RWPE2 (cell line): Measurements from ENCODE around the gene RHOBTB3.

Source experiments
- ATAC-seq: fragments of 200-7000 bp; cut with Tn5 transposase; 3 replicates; pipeline ENCODE4 v1.9.1; 2021; ENCODE audit warnings: low read depth
- DNase-seq: peaks from one replicate; pipeline ENCODE4 v3.0.0-alpha.2; 2020; ENCODE audit warnings: low spot score
- H3K27ac ChIP-seq: fragments of 450-650 bp; 2 replicates; pipeline ENCODE4 v1.5.1; 2017; ENCODE audit warnings: mild to moderate bottlenecking; ENCODE audit not compliant: poor library complexity, severe bottlenecking
- H3K27me3 ChIP-seq: fragments of 250-450 bp; sonication (Bioruptor Pico); 2 replicates; pipeline ENCODE4 v1.5.1; 2021; ENCODE audit warnings: mild to moderate bottlenecking, moderate library complexity; ENCODE audit not compliant: insufficient read depth, poor library complexity, severe bottlenecking
- H3K36me3 ChIP-seq: fragments of 250-450 bp; sonication (Bioruptor Pico); 2 replicates; pipeline ENCODE4 v1.5.1; 2020; ENCODE audit warnings: low read depth, mild to moderate bottlenecking, moderate library complexity
- H3K4me1 ChIP-seq: fragments of 250-450 bp; sonication (Bioruptor Pico); 2 replicates; pipeline ENCODE4 v1.5.1; 2021; ENCODE audit warnings: mild to moderate bottlenecking, moderate library complexity; ENCODE audit not compliant: insufficient read depth, poor library complexity, severe bottlenecking
- H3K4me3 ChIP-seq: fragments of 250-450 bp; sonication (Bioruptor Pico); 2 replicates; pipeline ENCODE4 v1.5.1; 2021; ENCODE audit warnings: mild to moderate bottlenecking, moderate library complexity; ENCODE audit not compliant: severe bottlenecking
- H3K9me3 ChIP-seq: fragments of 250-450 bp; sonication (Bioruptor Pico); 2 replicates; pipeline ENCODE4 v1.5.1; 2021; ENCODE audit warnings: mild to moderate bottlenecking, moderate library complexity; ENCODE audit not compliant: severe bottlenecking
- TF ChIP-seq, protein P1 (sequence below): fragments of 450-650 bp; IDR thresholded peaks from one replicate; pipeline ENCODE4 v1.5.1; 2017; ENCODE audit warnings: mild to moderate bottlenecking, moderate library complexity; ENCODE audit not compliant: poor library complexity, severe bottlenecking

The RHOBTB3 gene

DNA sequence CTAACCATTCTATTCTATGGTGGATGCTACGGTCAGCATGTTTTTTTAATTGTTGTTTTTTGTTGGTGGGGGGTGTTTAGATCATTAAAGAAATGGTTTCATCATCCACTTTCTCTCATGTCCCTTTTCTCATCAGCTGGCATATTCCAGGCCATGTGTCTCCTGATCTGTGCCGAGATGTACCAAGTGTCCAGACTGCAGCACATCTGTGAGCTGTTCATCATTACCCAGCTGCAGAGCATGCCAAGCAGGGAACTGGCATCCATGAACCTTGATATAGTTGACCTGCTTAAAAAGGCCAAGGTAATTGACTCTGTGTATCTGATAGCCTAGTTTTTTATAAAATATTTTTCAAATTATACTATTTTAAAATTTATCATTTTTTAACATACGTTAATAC is 52.5 kb downstream of the RHOBTB3 start:
- no peaks in the 10 kb centered on the region for H3K4me1 ChIP-seq
- no peaks in the 10 kb centered on the region for H3K36me3 ChIP-seq
- ATAC-seq, result no peak
- no peaks in the 10 kb centered on the region for H3K27me3 ChIP-seq
- no peak for DNase-seq
- H3K9me3 ChIP-seq, result no peaks in the 10 kb centered on the region
- H3K4me3 ChIP-seq, result no peak overlapping the region
- H3K27ac ChIP-seq, result no peak overlapping the region
- TF ChIP-seq, protein P1, sequence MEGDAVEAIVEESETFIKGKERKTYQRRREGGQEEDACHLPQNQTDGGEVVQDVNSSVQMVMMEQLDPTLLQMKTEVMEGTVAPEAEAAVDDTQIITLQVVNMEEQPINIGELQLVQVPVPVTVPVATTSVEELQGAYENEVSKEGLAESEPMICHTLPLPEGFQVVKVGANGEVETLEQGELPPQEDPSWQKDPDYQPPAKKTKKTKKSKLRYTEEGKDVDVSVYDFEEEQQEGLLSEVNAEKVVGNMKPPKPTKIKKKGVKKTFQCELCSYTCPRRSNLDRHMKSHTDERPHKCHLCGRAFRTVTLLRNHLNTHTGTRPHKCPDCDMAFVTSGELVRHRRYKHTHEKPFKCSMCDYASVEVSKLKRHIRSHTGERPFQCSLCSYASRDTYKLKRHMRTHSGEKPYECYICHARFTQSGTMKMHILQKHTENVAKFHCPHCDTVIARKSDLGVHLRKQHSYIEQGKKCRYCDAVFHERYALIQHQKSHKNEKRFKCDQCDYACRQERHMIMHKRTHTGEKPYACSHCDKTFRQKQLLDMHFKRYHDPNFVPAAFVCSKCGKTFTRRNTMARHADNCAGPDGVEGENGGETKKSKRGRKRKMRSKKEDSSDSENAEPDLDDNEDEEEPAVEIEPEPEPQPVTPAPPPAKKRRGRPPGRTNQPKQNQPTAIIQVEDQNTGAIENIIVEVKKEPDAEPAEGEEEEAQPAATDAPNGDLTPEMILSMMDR, result no peak

DNA sequence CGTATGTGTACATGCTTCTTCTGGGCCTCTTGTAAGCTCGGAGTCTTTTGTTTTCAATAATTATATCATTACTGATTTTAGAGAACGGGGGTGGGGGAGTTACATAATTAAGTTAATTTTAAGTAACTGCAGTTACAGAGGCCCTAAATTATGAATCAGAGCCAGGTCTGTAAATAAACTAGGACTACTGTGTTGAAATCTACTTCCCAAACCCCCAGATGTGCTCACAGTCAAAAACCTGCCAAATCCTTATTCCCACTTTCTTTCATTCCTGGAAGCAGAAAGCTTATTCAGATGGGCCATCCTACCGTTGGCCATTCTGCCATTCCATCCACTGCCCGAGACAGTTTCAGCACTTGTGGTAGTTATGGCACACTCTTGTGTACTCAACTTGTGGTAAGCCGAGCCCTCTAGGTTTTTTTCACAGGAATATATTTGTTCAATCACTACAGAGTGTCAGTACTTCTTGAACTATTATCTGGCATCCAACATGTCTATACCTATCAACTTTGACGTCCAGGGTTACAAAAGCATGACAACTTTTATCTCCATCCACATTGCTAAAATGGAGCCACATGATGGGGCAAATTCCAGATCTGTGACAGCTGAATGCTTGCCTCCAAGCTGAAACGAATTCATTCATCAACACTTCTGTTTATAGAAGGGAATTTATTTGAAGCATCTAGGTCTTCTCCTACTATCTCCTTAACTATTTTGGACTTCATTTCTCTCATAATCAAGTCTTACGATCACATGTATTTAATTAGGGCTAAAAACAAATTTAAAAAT is 53.6 kb downstream of the RHOBTB3 start:
- H3K36me3 ChIP-seq, result no peaks in the 10 kb centered on the region
- H3K4me3 ChIP-seq, result no peak overlapping the region
- no peaks in the 10 kb centered on the region for H3K27me3 ChIP-seq
- DNase-seq, result no peak
- no peaks in the 10 kb centered on the region for H3K4me1 ChIP-seq
- no peaks in the 10 kb centered on the region for H3K9me3 ChIP-seq
- no peak overlapping the region for H3K27ac ChIP-seq
- ATAC-seq, result no peak
- TF ChIP-seq, protein P1, result no peak

DNA sequence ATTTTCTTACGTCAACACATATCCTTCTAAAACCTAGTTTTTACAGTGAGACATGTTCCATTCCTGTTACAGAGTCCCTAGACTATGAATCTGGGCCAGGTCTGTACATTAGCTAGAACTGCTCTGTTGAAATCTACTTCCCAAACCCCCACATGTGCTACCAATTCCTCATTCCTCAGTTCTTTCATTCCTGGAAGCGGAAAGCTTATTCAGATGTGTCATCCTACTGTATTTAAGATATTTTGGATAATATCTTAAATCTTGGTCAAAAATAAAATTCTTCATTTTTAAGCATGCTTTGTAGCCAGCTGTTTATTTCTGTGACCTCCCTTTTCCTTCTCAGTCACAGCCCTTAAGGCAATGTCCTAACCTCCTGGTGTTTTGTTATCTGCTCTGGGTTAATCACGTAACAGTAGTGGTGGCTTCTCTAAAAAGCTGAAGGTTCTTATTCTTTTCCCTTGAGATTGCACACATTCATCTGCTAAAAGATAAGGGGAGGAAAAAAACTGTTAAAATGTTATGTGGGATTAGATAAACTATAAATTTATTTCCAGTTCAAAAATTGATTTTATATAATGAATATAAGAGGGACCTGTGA is 55.8 kb downstream of the RHOBTB3 start:
- no peaks in the 10 kb centered on the region for H3K4me1 ChIP-seq
- H3K27me3 ChIP-seq, result no peaks in the 10 kb centered on the region
- DNase-seq (no peak), ATAC-seq (no peak)
- H3K27ac ChIP-seq, result no peak overlapping the region
- H3K36me3 ChIP-seq, result no peaks in the 10 kb centered on the region
- no peaks in the 10 kb centered on the region for H3K9me3 ChIP-seq
- H3K4me3 ChIP-seq, result no peak overlapping the region
- TF ChIP-seq, protein P1, result no peak

DNA sequence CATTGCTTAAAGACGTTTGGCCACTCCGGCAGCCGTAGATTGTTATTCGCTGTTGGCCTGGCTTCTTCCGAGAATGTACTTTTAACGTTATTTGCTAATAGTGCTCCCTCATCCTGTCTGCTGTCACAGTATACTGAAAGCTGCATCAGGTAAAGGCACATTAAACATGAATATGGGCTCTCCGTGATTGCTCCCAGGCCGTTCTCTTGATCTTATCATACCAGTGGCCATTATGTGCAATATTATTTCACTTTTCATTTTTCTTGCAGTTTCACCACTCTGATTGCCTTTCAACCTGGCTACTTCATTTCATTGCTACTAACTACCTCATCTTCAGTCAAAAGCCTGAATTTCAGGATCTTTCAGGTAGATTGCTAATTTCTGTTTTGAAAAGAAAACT is 57.4 kb downstream of the RHOBTB3 start:
- no peak overlapping the region for H3K27ac ChIP-seq
- no peak for ATAC-seq
- TF ChIP-seq, protein P1, result no peak
- no peaks in the 10 kb centered on the region for H3K9me3 ChIP-seq
- H3K4me3 ChIP-seq, result no peak overlapping the region
- no peaks in the 10 kb centered on the region for H3K4me1 ChIP-seq
- no peaks in the 10 kb centered on the region for H3K27me3 ChIP-seq
- no peak for DNase-seq
- H3K36me3 ChIP-seq, result no peaks in the 10 kb centered on the region

DNA sequence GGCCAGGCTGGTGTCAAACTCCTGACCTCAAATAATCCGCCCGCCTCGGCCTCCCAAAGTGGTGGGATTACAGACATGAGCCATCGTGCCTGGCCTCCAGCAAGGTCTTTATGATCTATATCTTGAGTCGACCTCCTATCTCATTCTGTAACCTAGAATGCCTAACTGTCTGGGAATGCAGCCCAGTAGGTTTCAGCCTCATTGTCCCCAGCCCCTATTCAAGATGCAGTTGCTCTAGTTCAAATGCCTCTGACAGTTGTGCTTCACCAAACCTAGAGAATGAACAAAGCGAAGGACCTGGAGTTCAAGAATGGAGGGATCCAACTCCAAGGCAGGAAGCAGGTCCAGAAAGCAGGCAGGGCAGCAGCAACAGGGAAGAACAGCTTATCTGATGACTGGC is 60.6 kb downstream of the RHOBTB3 start:
- no peaks in the 10 kb centered on the region for H3K9me3 ChIP-seq
- H3K27ac ChIP-seq, result no peak overlapping the region
- H3K36me3 ChIP-seq, result no peaks in the 10 kb centered on the region
- TF ChIP-seq, protein P1, result no peak
- DNase-seq (no peak), ATAC-seq (no peak)
- H3K4me1 ChIP-seq, result no peaks in the 10 kb centered on the region
- H3K27me3 ChIP-seq, result no peaks in the 10 kb centered on the region
- no peak overlapping the region for H3K4me3 ChIP-seq
